Naive thymus-derived CD8-positive, alpha-beta T cell (primary cell): Measurements from ENCODE around the gene SLC66A2. TPM values are rescaled to one million over a fixed set of nuclear protein-coding genes. Genes with fewer than 3 reads are reported as not detected.

ENCODE experiments used
- ATAC-seq, 2 donors: fragments of 150-1000 bp; cut with Tn5 transposase in 1 of 2; sonication (Bioruptor Pico), chemical (Tn5 transposase) in 1 of 2; 1 replicate in 1 of 2; 2 replicates in 1 of 2; pipeline ENCODE4 v1.10.0; 2021; ENCODE audit warnings: mild to moderate bottlenecking in 2 of 2, moderate library complexity in 2 of 2
- POLR2A ChIA-PET: fragments of 350-600 bp; sonication (Branson Sonifier 250); formaldehyde crosslinking; loops from one replicate; lab custom pipeline; 2021; ENCODE audit warnings: antibody characterized with exemption; lab: Charles Lee
- DNase-seq, 10 donors: peaks; one replicate each; pipeline versions ENCODE4 v3.0.0 to v3.0.0-alpha.2; 2020 to 2022
- H3K27ac Mint-ChIP-seq, 10 donors: one replicate each; pipeline ENCODE4 v1.8.0; 2020 to 2022; ENCODE audit warnings: mild to moderate bottlenecking in 10 of 10, mixed read lengths in 10 of 10, moderate library complexity in 4 of 10, inconsistent platforms in 1 of 10
- H3K27me3 Mint-ChIP-seq, 5 donors: one replicate each; pipeline ENCODE4 v1.8.0; 2021 to 2022; ENCODE audit warnings: mixed read lengths in 5 of 5
- H3K36me3 Mint-ChIP-seq, 3 donors: one replicate each; pipeline ENCODE4 v1.8.0; 2020 to 2022; ENCODE audit warnings: mixed read lengths in 3 of 3, mild to moderate bottlenecking in 2 of 3, inconsistent platforms in 1 of 3
- H3K4me1 Mint-ChIP-seq, 4 donors: one replicate each; pipeline ENCODE4 v1.8.0; 2021 to 2022; ENCODE audit warnings: mixed read lengths in 4 of 4
- H3K4me3 Mint-ChIP-seq, 10 donors: one replicate each; pipeline ENCODE4 v1.8.0; 2020 to 2022; ENCODE audit warnings: mild to moderate bottlenecking in 10 of 10, mixed read lengths in 10 of 10, moderate library complexity in 6 of 10, inconsistent platforms in 1 of 10
- H3K9me3 Mint-ChIP-seq, 9 donors: one replicate each; pipeline ENCODE4 v1.8.0; 2020 to 2022; ENCODE audit warnings: mixed read lengths in 9 of 9, mild to moderate bottlenecking in 3 of 9, inconsistent platforms in 1 of 9, moderate library complexity in 1 of 9
- polyA plus RNA-seq, 3 donors: library from polyadenylated mRNA; unstranded; fragments of 300-500 nt; fragmentation: Illumina TruSeq; gene quantifications; one replicate each; pipeline ENCODE4 v1.2.3, GENCODE V29; 2021
- total RNA-seq, 8 experiments: library from RNA in 2 of 8; stranded (reverse) in 2 of 8; gene quantifications; one replicate each; pipeline ENCODE4 v1.2.3 and lab custom pipeline; 2021 to 2026

The SLC66A2 gene
- total and polyA plus RNA-seq, 5 experiments from 2014 or later = 14.1 to 38.7 (median 22.0) TPM

- H3K36me3 Mint-ChIP-seq = peaks cover 0 to 26% (median 21%) of the 10 kb centered on the region in 3 donors
- H3K4me1 Mint-ChIP-seq = peaks cover 0 to 14% (median 2%) of the 10 kb centered on the region in 4 donors
- H3K4me3 Mint-ChIP-seq = no peak overlapping the region
- H3K27ac Mint-ChIP-seq = peak overlapping the region in 2 of 10 donors; percentile 58 to 59
- DNase-seq = peak in 1 of 10 donors; percentile 63
- ATAC-seq = peak in 1 of 2 donors; percentile 58
- peaks cover 0 to under 1% (median 0%) of the 10 kb centered on the region in 9 donors for H3K9me3 Mint-ChIP-seq
- H3K27me3 Mint-ChIP-seq = no peaks in the 10 kb centered on the region
- POLR2A ChIA-PET = no interaction called here
Observed at GRCh38 chr18:79921984-79922965, 29.2 kb downstream of the SLC66A2 start.

- H3K36me3 Mint-ChIP-seq = peaks cover 0 to 30% (median 23%) of the 10 kb centered on the region in 3 donors
Observed at GRCh38 chr18:79919089-79919488, 32.4 kb downstream of the SLC66A2 start.

GRCh38 chr18:79918615-79919011 is 32.8 kb downstream of the SLC66A2 start:
- POLR2A ChIA-PET = no interaction called here
- DNase-seq = peak in 1 of 10 donors; percentile 55
- Mint-ChIP-seq H3K27me3 (no peaks in the 10 kb centered on the region), H3K27ac (peak overlapping the region in 1 of 10 donors; percentile 88), H3K9me3 (peaks cover 0 to 18% (median 0%) of the 10 kb centered on the region in 9 donors), H3K4me1 (peaks cover 9 to 19% (median 15%) of the 10 kb centered on the region in 4 donors), H3K4me3 (no peak overlapping the region), H3K36me3 (peaks cover 0 to 25% (median 18%) of the 10 kb centered on the region in 3 donors)
- no peak for ATAC-seq

More at GRCh38 chr18:79919089-79919488, 32.4 kb downstream of the SLC66A2 start:
- ATAC-seq (no peak), DNase-seq (peak in 1 of 10 donors; percentile 43)
- no peak overlapping the region for H3K4me3 Mint-ChIP-seq
- peaks cover 0 to 18% (median 0%) of the 10 kb centered on the region in 9 donors for H3K9me3 Mint-ChIP-seq
- H3K4me1 Mint-ChIP-seq = peaks cover 4 to 16% (median 10%) of the 10 kb centered on the region in 4 donors
- no peaks in the 10 kb centered on the region for H3K27me3 Mint-ChIP-seq
- peak overlapping the region in 2 of 10 donors; percentile 48 to 55 for H3K27ac Mint-ChIP-seq
- POLR2A ChIA-PET = no interaction called here

GRCh38 chr18:79917853-79918614 is 33.4 kb downstream of the SLC66A2 start:
- DNase-seq = no peak
- peak overlapping the region in 1 of 10 donors; percentile 34 for H3K4me3 Mint-ChIP-seq
- POLR2A ChIA-PET = no interaction called here
- no peaks in the 10 kb centered on the region for H3K27me3 Mint-ChIP-seq
- H3K27ac Mint-ChIP-seq = peak overlapping the region in 4 of 10 donors; percentile 43 to 88 (median 72)
- peaks cover 15 to 25% (median 20%) of the 10 kb centered on the region in 4 donors for H3K4me1 Mint-ChIP-seq
- H3K9me3 Mint-ChIP-seq = peaks cover 0 to 18% (median 0%) of the 10 kb centered on the region in 9 donors
- no peak for ATAC-seq
- H3K36me3 Mint-ChIP-seq = peaks cover 0 to 20% (median 14%) of the 10 kb centered on the region in 3 donors

- no peak overlapping the region for H3K4me3 Mint-ChIP-seq
- DNase-seq = peak in 1 of 10 donors; percentile 63
- H3K36me3 Mint-ChIP-seq = peaks cover 0 to 18% (median 12%) of the 10 kb centered on the region in 3 donors
- ATAC-seq = no peak
- no peaks in the 10 kb centered on the region for H3K27me3 Mint-ChIP-seq
- peaks cover 0 to 18% (median 0%) of the 10 kb centered on the region in 9 donors for H3K9me3 Mint-ChIP-seq
- H3K4me1 Mint-ChIP-seq = peaks cover 22 to 32% (median 23%) of the 10 kb centered on the region in 4 donors
- H3K27ac Mint-ChIP-seq = peak overlapping the region in 2 of 10 donors; percentile 88 to 97
- POLR2A ChIA-PET = no interaction called here
Observed at GRCh38 chr18:79917169-79917852, 34.1 kb downstream of the SLC66A2 start.

- peaks cover 20 to 33% (median 27%) of the 10 kb centered on the region in 4 donors for H3K4me1 Mint-ChIP-seq
- POLR2A ChIA-PET = no interaction called here
- peak overlapping the region in 8 of 10 donors; percentile 63 to 97 (median 70) for H3K27ac Mint-ChIP-seq
- H3K9me3 Mint-ChIP-seq = peaks cover 0 to 18% (median 0%) of the 10 kb centered on the region in 9 donors
- H3K27me3 Mint-ChIP-seq = no peaks in the 10 kb centered on the region
- DNase-seq = no peak
- H3K36me3 Mint-ChIP-seq = peaks cover 0 to 18% (median 12%) of the 10 kb centered on the region in 3 donors
- peak overlapping the region in 2 of 10 donors; percentile 9 to 66 for H3K4me3 Mint-ChIP-seq
- no peak for ATAC-seq
Observed at GRCh38 chr18:79916546-79917168, 34.8 kb downstream of the SLC66A2 start.

GRCh38 chr18:79916128-79916494 is 35.3 kb downstream of the SLC66A2 start:
- peak overlapping the region in 4 of 10 donors; percentile 9 to 66 (median 27) for H3K4me3 Mint-ChIP-seq
- H3K9me3 Mint-ChIP-seq = peaks cover 0 to 18% (median 0%) of the 10 kb centered on the region in 9 donors
- POLR2A ChIA-PET = no interaction called here
- ATAC-seq = no peak
- H3K36me3 Mint-ChIP-seq = peaks cover 0 to 18% (median 12%) of the 10 kb centered on the region in 3 donors
- peak overlapping the region in 8 of 10 donors; percentile 72 to 97 (median 81) for H3K27ac Mint-ChIP-seq
- peaks cover 20 to 33% (median 28%) of the 10 kb centered on the region in 4 donors for H3K4me1 Mint-ChIP-seq
- no peaks in the 10 kb centered on the region for H3K27me3 Mint-ChIP-seq
- no peak for DNase-seq

GRCh38 chr18:79915161-79916127 is 36.0 kb downstream of the SLC66A2 start:
- Mint-ChIP-seq H3K9me3 (peaks cover 0 to 18% (median 0%) of the 10 kb centered on the region in 9 donors), H3K4me1 (peaks cover 20 to 38% (median 34%) of the 10 kb centered on the region in 4 donors), H3K27ac (peak overlapping the region; percentile 19 to 100 (median 98)), H3K27me3 (no peaks in the 10 kb centered on the region), H3K4me3 (no peak overlapping the region), H3K36me3 (peaks cover 0 to 18% (median 12%) of the 10 kb centered on the region in 3 donors)
- peak in 2 of 10 donors; percentile 4 to 55 for DNase-seq
- ATAC-seq = no peak
- POLR2A ChIA-PET = interaction anchor here (0.6 to 4.1 kb wide), 2 partner anchors 30 to 36 kb away, joined by 3 to 30 read pairs; partner anchors contain the start of gene SLC66A2

GRCh38 chr18:79914614-79915160 is 36.8 kb downstream of the SLC66A2 start:
- POLR2A ChIA-PET = interaction anchor here (1.0 to 4.1 kb wide), 3 partner anchors 9 to 119 kb away, joined by 4 to 30 read pairs (median 5); partner anchors contain the start of gene SLC66A2
- DNase-seq (peak in 4 of 10 donors; percentile 9 to 50 (median 38)), ATAC-seq (peak; percentile 31 to 36)
- Mint-ChIP-seq H3K36me3 (peaks cover 0 to 18% (median 12%) of the 10 kb centered on the region in 3 donors), H3K4me3 (peak overlapping the region in 9 of 10 donors; percentile 42 to 83 (median 77)), H3K4me1 (peaks cover 20 to 43% (median 36%) of the 10 kb centered on the region in 4 donors), H3K9me3 (peaks cover 0 to 18% (median 0%) of the 10 kb centered on the region in 9 donors), H3K27ac (peak overlapping the region; percentile 95 to 100 (median 98)), H3K27me3 (no peaks in the 10 kb centered on the region)
